Activated T-cell treated with anti-CD3 and anti-CD28 coated beads for 48 hours (primary cell): ENCODE data around the gene RLBP1.
A peak's percentile ranks its signal among the peaks of the same experiment; 100 is the strongest.
"Not testable (repeated sequence)": the region's sequence is repeated elsewhere in the genome, so short reads cannot be mapped to it uniquely, and the experiment has no call there.

Experiments used
- DNase-seq: peaks from one replicate; pipeline ENCODE4 v3.0.0-alpha.2; 2020; ENCODE audit warnings: low read depth

Gene RLBP1

DNA sequence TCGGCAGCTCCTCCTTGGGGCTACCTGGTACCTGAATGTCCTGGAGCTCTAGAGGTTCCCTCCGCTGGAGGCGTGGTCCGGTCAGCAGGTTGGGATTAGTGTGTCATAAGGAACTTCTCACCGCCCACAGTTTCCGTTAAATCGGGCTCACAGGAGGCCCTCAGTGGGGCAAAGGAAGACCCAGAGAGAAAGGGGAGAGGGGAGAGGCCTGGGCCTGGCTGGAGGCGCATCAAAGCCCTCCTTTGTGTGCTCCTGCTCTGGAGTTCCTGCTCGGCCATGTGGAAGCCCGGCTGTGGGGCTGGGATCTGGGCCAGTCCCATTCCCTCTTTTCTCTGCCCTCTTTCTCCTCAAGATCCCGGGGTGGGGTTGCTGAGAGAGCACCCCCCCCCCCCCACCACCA lies at the start of gene RLBP1:
Gene RLBP1, minus strand, starts transcription at position 37 of the 400 bp plus-strand sequence. CDS start 2,604 bp downstream, outside the sequence.
- no peak for DNase-seq

- not testable (repeated sequence) for DNase-seq
These were observed 28.8 kb upstream of the RLBP1 start for GRCh38 chr15:89250142-89250541.

DNA sequence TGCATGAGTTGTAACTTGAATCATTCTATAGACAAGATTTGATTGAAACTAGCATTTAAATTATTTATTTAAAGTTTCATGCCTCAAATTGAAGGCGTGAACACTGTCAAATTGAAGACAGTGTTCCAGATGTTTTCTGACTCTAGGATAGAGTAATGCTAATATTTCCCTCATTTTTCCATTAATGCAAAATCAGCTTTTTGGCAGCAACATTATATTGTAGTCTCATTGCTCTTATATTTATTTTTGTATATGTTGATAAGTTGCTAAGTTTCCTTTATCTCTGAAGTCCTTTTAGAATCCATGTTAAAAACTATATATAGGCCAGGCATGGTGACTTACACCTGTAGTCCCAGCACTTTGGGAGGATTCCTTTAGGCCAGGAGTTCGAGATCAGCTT lies 27.2 kb upstream of the RLBP1 start:
- no peak for DNase-seq

- DNase-seq: no peak
These were observed 26.1 kb upstream of the RLBP1 start for GRCh38 chr15:89247446-89247845.

DNA sequence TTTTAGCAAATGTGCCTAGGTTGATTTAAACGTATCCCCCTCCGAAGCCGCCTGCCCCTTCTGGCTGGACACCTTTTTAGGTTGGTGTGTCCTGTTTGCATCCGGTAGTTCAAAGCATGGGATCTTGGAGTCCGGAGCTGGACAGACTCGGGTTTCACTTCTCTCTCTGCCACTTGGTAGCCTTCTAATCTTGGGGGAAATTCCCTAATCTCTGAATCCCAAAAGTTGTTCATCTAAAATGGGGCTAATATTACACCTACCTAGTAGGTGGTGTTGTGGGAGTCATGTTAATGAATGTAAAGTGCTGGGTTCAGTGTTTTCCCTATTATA lies 23.2 kb upstream of the RLBP1 start:
- no peak for DNase-seq

DNA sequence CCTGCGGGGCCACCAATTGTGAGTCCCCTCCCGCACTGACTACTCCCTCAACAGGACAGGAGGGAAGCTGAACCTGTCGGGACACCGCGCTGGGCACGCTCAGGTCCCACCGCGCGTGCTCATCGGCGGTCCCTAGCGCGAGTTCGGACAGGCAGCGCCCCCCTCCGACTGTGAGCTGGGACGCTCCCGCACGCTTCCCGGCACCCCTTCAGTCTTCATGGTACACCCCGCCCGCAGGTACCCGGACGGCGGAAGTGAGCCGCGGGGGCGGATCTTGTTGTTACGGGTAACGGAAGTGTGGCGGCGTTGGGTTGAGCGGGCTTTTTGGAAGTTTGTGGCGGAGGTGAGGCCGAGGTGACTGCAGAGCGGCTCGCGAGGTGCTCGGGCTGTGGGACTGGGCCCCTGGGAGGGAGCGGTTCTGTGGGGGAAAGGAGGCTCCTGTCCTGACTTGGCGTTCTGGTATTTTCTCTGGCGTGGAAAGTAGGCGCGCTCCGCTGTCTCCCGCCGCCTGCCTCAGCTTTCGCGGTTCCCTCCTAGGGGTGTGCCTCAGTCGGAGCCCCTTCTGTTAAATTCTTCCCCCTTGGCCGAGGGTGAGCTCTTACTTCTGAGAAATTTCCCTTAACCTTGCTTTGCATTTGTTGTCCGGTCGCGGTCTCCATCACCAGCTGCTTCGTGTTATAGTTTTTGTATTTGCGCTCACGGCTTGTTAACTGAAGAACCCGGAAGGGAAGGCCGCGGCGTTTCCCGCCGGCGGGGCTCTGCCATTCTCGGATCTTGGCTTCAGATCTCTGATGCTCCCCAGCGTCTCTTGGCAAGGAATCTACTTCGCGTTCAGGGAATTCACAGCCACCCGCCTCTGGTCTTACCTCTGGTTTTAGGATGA lies 22.6 kb upstream of the RLBP1 start, which contains the start of gene FANCI:
Gene FANCI, plus strand, starts transcription at position 289 of the 883 bp plus-strand sequence. CDS start 3,669 bp downstream, outside the sequence.
- DNase-seq: peak; percentile 96

DNA sequence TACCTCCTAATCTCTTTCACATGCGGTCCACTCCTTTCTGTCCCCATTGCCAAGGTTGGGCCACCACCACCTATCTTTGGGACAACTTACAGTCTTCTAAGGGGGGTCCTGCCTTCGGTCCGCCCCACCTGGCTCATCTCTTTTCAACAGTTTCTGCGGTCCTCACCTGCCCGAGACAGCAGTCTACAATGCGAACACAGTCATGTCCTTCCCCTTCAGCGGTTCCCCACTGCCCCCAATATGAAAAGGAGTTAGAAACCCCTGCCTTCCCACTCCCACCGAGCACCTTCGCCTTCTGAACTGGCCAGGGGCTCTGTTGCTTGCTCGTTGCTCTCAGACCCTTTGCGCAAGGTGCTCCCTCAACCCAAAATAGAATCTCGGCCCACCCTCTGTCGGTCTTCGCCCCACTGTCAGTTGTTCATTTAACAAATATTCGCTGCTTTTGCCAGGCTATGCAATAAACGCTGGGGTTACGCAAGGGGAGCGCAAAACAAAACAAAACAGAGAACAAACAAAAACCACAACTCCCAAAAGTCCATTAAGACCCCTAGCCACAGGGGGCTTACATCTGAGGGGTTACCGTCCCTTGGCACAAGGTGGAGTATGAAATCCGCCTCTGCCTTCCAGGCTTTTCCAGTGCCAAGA lies 21.8 kb upstream of the RLBP1 start:
- DNase-seq: no peak

- DNase-seq: not testable (repeated sequence)
These were observed 18.8 kb upstream of the RLBP1 start for GRCh38 chr15:89239883-89240810.

DNA sequence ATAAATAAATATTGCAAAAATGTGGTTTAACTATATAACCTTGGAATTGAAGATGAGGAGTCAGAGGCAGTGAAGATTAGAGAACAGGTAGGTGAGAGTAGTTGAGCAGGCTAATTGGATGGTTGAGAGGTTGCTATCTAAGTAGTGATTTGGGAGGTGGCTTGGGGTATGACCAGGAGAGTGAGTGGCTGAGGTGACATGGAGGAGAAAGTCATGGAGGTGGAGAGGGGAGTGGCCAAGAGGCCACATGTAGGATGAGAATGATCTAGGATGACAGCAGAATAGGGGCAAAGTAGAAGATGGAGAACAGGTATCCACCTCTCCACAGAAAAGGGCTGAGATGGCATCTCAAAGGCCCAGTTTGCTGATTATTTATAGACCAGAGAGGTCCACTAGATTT lies 10.5 kb upstream of the RLBP1 start:
- DNase-seq: no peak

GRCh38 chr15:89230277-89230676 lies 8.9 kb upstream of the RLBP1 start:
- no peak for DNase-seq

- no peak for DNase-seq
These were observed 6.0 kb upstream of the RLBP1 start for GRCh38 chr15:89227425-89227824.

- no peak for DNase-seq
These were observed 5.2 kb upstream of the RLBP1 start for GRCh38 chr15:89226359-89227221.

- DNase-seq: no peak
These were observed 4.2 kb upstream of the RLBP1 start for GRCh38 chr15:89225588-89225987.

- DNase-seq: no peak
These were observed 2.8 kb downstream of the RLBP1 start for GRCh38 chr15:89218531-89218930.

DNA sequence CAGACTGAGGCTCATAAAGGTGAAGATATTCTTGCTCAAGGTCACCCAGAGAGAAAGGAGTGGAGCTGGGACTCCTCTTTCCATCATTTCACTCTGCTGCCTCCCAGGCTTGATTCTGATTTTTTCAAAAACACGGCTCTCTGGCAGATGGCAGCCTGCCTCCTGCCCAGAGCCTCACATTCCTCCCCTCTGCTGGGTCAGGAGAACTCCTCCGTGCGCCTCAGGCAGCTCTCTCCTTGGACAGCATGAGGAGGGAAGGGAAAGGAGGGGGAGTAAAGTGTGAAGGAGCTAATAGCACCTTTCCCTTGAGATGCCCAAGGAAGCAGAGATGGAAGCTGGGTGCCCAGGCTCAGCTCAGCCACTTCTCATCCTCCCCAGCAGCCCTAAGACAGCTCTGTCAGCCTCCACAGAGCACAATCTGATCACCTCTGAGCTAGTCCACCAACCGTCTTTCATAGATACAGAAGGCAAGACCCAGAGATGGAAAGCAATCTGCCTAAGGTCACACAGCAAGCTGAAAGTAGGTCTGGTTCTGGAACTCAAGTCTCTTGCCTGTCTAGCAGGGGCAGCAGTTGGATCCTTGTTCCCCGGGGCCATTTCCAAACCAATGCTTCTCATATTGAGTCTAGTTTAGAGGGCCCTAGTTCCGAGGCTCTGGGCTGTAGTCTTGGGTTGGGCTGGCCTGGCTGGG lies 3.5 kb downstream of the RLBP1 start:
- no peak for DNase-seq

DNA sequence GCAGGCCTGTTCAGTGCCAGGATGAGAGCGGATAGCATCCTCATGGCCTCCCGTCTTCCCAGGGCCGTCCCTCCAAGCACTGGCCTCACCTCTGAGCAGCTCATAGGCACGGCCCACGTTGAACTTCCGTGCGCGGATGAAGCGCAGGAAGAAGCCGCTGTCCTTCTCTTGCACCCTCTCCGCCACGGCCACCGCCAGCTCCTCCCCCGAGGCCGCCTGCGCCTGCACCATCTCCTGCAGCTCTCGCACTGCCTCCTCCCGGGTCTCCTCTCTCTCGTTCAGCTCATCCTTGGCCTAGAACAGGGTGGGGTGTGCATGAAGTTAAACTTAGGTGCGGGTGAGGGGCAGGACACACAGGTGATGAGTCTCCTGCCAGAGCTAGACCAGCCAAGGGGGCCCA lies 4.3 kb downstream of the RLBP1 start:
- DNase-seq: no peak

DNA sequence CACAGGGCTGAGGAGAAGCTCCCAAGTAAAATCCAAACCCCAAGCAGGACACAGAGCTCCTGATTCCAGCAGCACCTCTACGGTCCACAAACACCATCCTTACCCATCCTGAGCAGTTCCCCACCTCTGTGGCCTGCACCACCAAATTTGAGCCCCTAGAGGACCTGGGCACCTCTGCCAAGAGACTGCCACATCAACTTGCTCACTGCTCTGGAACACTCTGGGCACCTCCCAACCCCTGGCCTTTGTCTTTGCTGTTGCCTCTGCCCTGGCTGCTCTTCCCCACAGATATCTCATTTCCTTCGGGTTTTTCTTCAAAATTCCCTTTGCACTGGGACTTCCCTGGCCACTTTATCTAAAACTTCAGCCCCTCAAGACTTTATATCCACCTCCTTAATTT lies 5.8 kb downstream of the RLBP1 start:
- no peak for DNase-seq

DNA sequence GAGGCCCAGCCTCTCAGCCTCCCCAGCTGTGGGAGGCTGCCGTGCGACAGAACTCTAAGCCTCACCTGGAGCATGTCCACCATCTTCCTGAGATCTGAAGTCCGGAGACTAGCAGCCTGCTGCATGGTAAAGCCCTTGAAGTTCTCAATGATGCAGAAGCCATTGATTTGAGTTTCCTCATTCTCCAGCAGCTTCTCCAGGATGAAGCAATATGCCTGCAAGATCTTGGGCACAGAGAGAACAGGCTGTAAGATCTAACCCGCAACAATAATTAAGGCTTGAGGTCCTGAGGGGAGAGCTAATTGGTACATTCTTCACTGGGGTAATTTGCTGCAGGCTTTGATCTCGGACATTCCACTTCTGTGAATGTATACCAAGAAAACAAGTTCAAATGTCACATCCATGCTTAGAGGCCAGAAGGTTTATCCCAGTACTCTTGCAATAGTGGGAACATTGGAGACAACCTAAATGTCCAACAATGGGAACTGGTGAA lies 9.7 kb downstream of the RLBP1 start:
- DNase-seq: no peak

DNA sequence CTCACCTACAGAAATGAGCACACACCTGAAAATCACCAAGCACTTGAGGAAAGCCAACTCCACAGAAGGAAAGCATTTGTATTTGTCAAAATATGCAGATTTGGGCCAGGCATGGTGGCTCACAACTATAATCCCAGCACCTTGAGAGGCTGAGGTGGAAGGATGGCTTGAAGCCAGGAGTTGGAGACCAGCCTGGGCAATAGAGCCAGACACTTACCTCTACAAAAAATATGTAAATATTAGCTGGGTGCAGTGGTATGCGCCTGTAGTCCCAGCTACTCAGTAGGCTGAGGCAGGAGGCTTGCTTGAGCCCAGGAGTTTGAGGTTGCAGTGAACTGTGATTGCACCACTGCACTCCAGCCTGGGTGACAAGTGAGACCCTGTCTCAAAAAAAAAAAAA lies 12.3 kb downstream of the RLBP1 start:
- no peak for DNase-seq

DNA sequence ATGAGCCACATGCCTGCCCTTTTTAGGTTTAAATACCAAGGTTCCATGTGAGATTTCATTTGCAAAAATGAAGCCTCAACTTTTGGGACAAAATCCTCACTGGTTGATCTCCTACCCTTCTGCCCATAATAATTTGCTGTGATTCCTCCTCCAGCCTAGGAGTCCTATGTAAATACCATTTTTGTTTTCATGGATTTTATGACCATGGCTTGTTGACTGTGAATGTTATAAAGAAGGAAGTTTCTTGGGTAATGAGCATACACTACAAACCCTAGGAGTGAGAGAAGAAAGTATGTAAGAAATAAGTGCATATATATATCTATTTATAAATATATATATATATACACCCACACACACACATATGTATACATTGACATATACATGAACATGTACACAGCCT lies 13.1 kb downstream of the RLBP1 start:
- DNase-seq: no peak

DNA sequence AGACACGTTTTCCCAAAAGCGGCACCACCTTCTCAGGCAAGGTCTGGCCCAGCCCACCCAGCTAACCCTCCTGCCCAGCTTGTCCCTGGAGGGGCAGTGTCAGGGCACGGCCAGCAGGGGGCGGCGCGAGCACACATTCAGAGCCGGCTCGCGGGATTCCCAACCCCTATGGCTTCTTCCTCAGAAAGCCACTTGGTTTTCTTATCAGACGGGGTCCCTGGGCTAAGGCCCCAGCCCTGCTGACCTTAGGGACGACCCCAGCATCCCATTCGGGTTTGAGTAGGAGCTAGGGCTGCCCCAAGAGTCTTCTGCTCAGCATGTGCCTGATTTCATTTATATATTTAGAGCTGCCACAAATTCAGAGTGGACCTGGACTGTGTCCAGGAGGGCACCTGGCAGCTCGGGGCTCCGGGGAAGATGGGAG lies 14.5 kb downstream of the RLBP1 start:
- DNase-seq: peak; percentile 72
